T-cell (primary cell): ENCODE data around the gene BMP10. TPM values are rescaled to one million over a fixed set of nuclear protein-coding genes. Genes with fewer than 3 reads are reported as not detected.
A peak's percentile ranks its signal among the peaks of the same experiment; 100 is the strongest.

Experiments used
- ATAC-seq, 4 experiments: fragments of 200-7000 bp in 3 of 4; fragments of 150-1000 bp in 1 of 4; cut with Tn5 transposase; replicated peaks in 1 of 4; 1 replicate in 3 of 4; 2 replicates in 1 of 4; pipeline ENCODE4 v1.10.0; 2021; ENCODE audit warnings: moderate library complexity in 3 of 4, mild to moderate bottlenecking in 2 of 4, moderate number of reproducible peaks in 1 of 4
- CTCF ChIA-PET, 2 donors: fragments of 300-600 bp; sonication (Branson Sonifier 250); formaldehyde crosslinking; loops; one replicate each; lab custom pipeline; 2022; ENCODE audit warnings: antibody characterized with exemption in 2 of 2; lab: Charles Lee
- POLR2A ChIA-PET, 2 donors: fragments of 300-600 bp; sonication (Branson Sonifier 250); formaldehyde crosslinking; loops; one replicate each; lab custom pipeline; 2022; ENCODE audit warnings: antibody characterized with exemption in 2 of 2; lab: Charles Lee
- DNase-seq, 35 experiments: peaks; one replicate each; pipeline versions ENCODE4 v3.0.0 to v3.0.0-alpha.2; 2013 to 2023
- H3K27ac ChIP-seq: one replicate; pipeline ENCODE4 v1.5.1; 2013; ENCODE audit warnings: low read length
- H3K27me3 ChIP-seq, 2 experiments: replicated peaks in 1 of 2; 1 replicate in 1 of 2; 2 replicates in 1 of 2; pipeline versions ENCODE4 v1.6.1 to v1.7.0; 2013; ENCODE audit warnings: low read length in 1 of 2, mixed read lengths in 1 of 2; ENCODE audit not compliant: control insufficient read depth in 2 of 2, insufficient read depth in 2 of 2; ENCODE audit errors: extremely low read depth in 1 of 2
- H3K36me3 ChIP-seq, 2 donors: 1 replicate in 1 of 2; 2 replicates in 1 of 2; pipeline versions ENCODE4 v1.6.1 to v1.7.0; 2013; ENCODE audit warnings: low read length in 1 of 2; ENCODE audit not compliant: control insufficient read depth in 2 of 2, insufficient read depth in 1 of 2; ENCODE audit errors: extremely low read depth in 1 of 2
- H3K4me1 ChIP-seq, 2 experiments: 1 replicate in 1 of 2; 2 replicates in 1 of 2; pipeline versions ENCODE4 v1.6.1 to v1.7.0; 2013; ENCODE audit warnings: low read length in 2 of 2, mixed read lengths in 1 of 2; ENCODE audit not compliant: insufficient read depth in 2 of 2, control insufficient read depth in 1 of 2; ENCODE audit errors: extremely low read depth in 1 of 2
- H3K4me3 ChIP-seq, 2 donors: 1 replicate in 1 of 2; 2 replicates in 1 of 2; pipeline versions ENCODE4 v1.5.1 to v1.7.0; 2013; ENCODE audit warnings: mild to moderate bottlenecking in 2 of 2, low read length in 1 of 2, moderate library complexity in 1 of 2; ENCODE audit not compliant: control insufficient read depth in 1 of 2; ENCODE audit errors: extremely low read depth in 1 of 2
- H3K9me3 ChIP-seq: 2 replicates; pipeline ENCODE4 v1.7.0; 2013
- H3K27ac Mint-ChIP-seq, 2 donors: one replicate each; pipeline ENCODE4 v1.8.0; 2020 to 2021; ENCODE audit warnings: mild to moderate bottlenecking in 2 of 2, mixed read lengths in 2 of 2
- H3K27me3 Mint-ChIP-seq, 2 donors: one replicate each; pipeline ENCODE4 v1.8.0; 2021 to 2022; ENCODE audit warnings: mixed read lengths in 2 of 2
- H3K36me3 Mint-ChIP-seq: one replicate; pipeline ENCODE4 v1.8.0; 2021; ENCODE audit warnings: mixed read lengths
- H3K4me1 Mint-ChIP-seq, 3 donors: one replicate each; pipeline ENCODE4 v1.8.0; 2020 to 2022; ENCODE audit warnings: mixed read lengths in 3 of 3, mild to moderate bottlenecking in 1 of 3
- H3K4me3 Mint-ChIP-seq, 3 donors: one replicate each; pipeline ENCODE4 v1.8.0; 2020 to 2022; ENCODE audit warnings: mild to moderate bottlenecking in 3 of 3, mixed read lengths in 3 of 3, moderate library complexity in 3 of 3
- H3K9me3 Mint-ChIP-seq, 3 donors: one replicate each; pipeline ENCODE4 v1.8.0; 2020 to 2022; ENCODE audit warnings: mixed read lengths in 3 of 3
- WGBS: methylation state at CpG from one replicate; pipeline ENCODE4 v1.1.5; 2013; ENCODE audit warnings: missing lambda C conversion rate; ENCODE audit not compliant: insufficient coverage; 5-methylcytosine and 5-hydroxymethylcytosine counted together
- total RNA-seq, 35 experiments: library from RNA in 6 of 35; stranded (reverse) in 6 of 35; fragments of 120-200 nt in 1 of 35; gene quantifications; one replicate each; pipeline versions ENCODE4 v1.2.1 to v1.2.4 and lab custom pipeline; 2013 to 2026

The BMP10 gene
- total RNA-seq, 5 donors from 2014 or later (not counting 1 experiment from before 2014, with no cell fraction given), result not detected

GRCh38 chr2:68839260-68839833 is 31.9 kb downstream of the BMP10 start:
- H3K4me1 ChIP-seq, result peaks cover 0 to 11% of the 10 kb centered on the region in 2 experiments
- ChIA-PET POLR2A (no interaction called here), CTCF (interaction anchor here (0.6 to 2.2 kb wide), 16 partner anchors 10 to 409 kb away, joined by 3 to 15 read pairs (median 4); no protein-coding TSS in a partner anchor)
- H3K36me3 ChIP-seq, result no peaks in the 10 kb centered on the region
- H3K27me3 ChIP-seq, result no peaks in the 10 kb centered on the region
- Mint-ChIP-seq H3K27ac (no peak overlapping the region), H3K36me3 (no peaks in the 10 kb centered on the region), H3K27me3 (no peaks in the 10 kb centered on the region), H3K4me3 (no peak overlapping the region), H3K9me3 (no peaks in the 10 kb centered on the region), H3K4me1 (peaks cover 8 to 33% (median 20%) of the 10 kb centered on the region in 3 donors)
- DNase-seq (peak in 5 of 35 experiments; percentile 12 to 50 (median 16)), ATAC-seq (no peak)
- WGBS, result no CpG with 5 or more reads among the region's 2 CpGs
- no peak overlapping the region for H3K4me3 ChIP-seq
- no peak overlapping the region for H3K27ac ChIP-seq
- no peaks in the 10 kb centered on the region for H3K9me3 ChIP-seq

- Histone ChIP-seq H3K4me1 (peaks cover 0 to 11% of the 10 kb centered on the region in 2 experiments), H3K27ac (no peak overlapping the region), H3K9me3 (no peaks in the 10 kb centered on the region), H3K4me3 (no peak overlapping the region), H3K27me3 (no peaks in the 10 kb centered on the region), H3K36me3 (no peaks in the 10 kb centered on the region)
- H3K4me3 Mint-ChIP-seq, result no peak overlapping the region
- no peaks in the 10 kb centered on the region for H3K27me3 Mint-ChIP-seq
- DNase-seq (no peak), ATAC-seq (no peak)
- H3K27ac Mint-ChIP-seq, result no peak overlapping the region
- H3K4me1 Mint-ChIP-seq, result peaks cover 8 to 39% (median 20%) of the 10 kb centered on the region in 3 donors
- no peaks in the 10 kb centered on the region for H3K36me3 Mint-ChIP-seq
- POLR2A ChIA-PET, result no interaction called here
- H3K9me3 Mint-ChIP-seq, result no peaks in the 10 kb centered on the region
- 86% methylated on average over 1 of the region's 10 CpGs for WGBS
- CTCF ChIA-PET, result interaction anchor here (0.6 to 2.2 kb wide), 24 partner anchors 55 to 408 kb away, joined by 3 to 15 read pairs (median 4); no protein-coding TSS in a partner anchor
Observed at GRCh38 chr2:68838641-68839040, 32.6 kb downstream of the BMP10 start.

- no CpG with 5 or more reads among the region's 3 CpGs for WGBS
- Mint-ChIP-seq H3K9me3 (no peaks in the 10 kb centered on the region), H3K4me3 (no peak overlapping the region), H3K36me3 (no peaks in the 10 kb centered on the region), H3K27ac (peak overlapping the region in 1 of 2 donors; percentile 43), H3K27me3 (no peaks in the 10 kb centered on the region), H3K4me1 (peaks cover 13 to 46% (median 24%) of the 10 kb centered on the region in 3 donors)
- peaks cover 0 to 11% of the 10 kb centered on the region in 2 experiments for H3K4me1 ChIP-seq
- no peaks in the 10 kb centered on the region for H3K9me3 ChIP-seq
- ChIA-PET POLR2A (no interaction called here), CTCF (interaction anchor here (0.6 to 2.2 kb wide), 12 partner anchors 70 to 1801 kb away, joined by 3 to 15 read pairs (median 4); no protein-coding TSS in a partner anchor)
- no peaks in the 10 kb centered on the region for H3K36me3 ChIP-seq
- no peak overlapping the region for H3K4me3 ChIP-seq
- no peak overlapping the region for H3K27ac ChIP-seq
- DNase-seq (no peak), ATAC-seq (peak in 1 of 4 experiments; percentile 13)
- no peaks in the 10 kb centered on the region for H3K27me3 ChIP-seq
Observed at GRCh38 chr2:68837861-68838341, 33.3 kb downstream of the BMP10 start.

GRCh38 chr2:68837164-68837860 is 33.9 kb downstream of the BMP10 start:
- H3K4me3 Mint-ChIP-seq, result no peak overlapping the region
- no peak overlapping the region for H3K4me3 ChIP-seq
- H3K27ac Mint-ChIP-seq, result peak overlapping the region; percentile 34 to 43

GRCh38 chr2:68835621-68836020 is 35.6 kb downstream of the BMP10 start:
- no CpG with 5 or more reads among the region's 1 CpG for WGBS
- no peak overlapping the region for H3K27ac ChIP-seq
- H3K4me1 ChIP-seq, result peaks cover 5 to 31% of the 10 kb centered on the region in 2 experiments
- ChIA-PET CTCF (interaction anchor here (0.6 to 2.5 kb wide), 13 partner anchors 9 to 550 kb away, joined by 3 to 15 read pairs (median 4); no protein-coding TSS in a partner anchor), POLR2A (interaction anchor here (0.6 to 0.7 kb wide), 3 partner anchors 21 to 59 kb away, joined by 4 to 12 read pairs (median 6); no protein-coding TSS in a partner anchor)
- DNase-seq (no peak), ATAC-seq (no peak)
- H3K4me3 ChIP-seq, result no peak overlapping the region
- no peaks in the 10 kb centered on the region for H3K9me3 ChIP-seq
- no peaks in the 10 kb centered on the region for H3K9me3 Mint-ChIP-seq
- no peaks in the 10 kb centered on the region for H3K27me3 Mint-ChIP-seq
- H3K36me3 Mint-ChIP-seq, result no peaks in the 10 kb centered on the region
- no peaks in the 10 kb centered on the region for H3K36me3 ChIP-seq
- no peaks in the 10 kb centered on the region for H3K27me3 ChIP-seq
- no peak overlapping the region for H3K4me3 Mint-ChIP-seq
- H3K27ac Mint-ChIP-seq, result peak overlapping the region in 1 of 2 donors; percentile 24
- peaks cover 36 to 69% (median 46%) of the 10 kb centered on the region in 3 donors for H3K4me1 Mint-ChIP-seq

More at GRCh38 chr2:68837164-68837860, 33.9 kb downstream of the BMP10 start:
- Mint-ChIP-seq H3K9me3 (no peaks in the 10 kb centered on the region), H3K27me3 (no peaks in the 10 kb centered on the region), H3K36me3 (no peaks in the 10 kb centered on the region), H3K4me1 (peaks cover 19 to 52% (median 30%) of the 10 kb centered on the region in 3 donors)
- peaks cover 0 to 14% of the 10 kb centered on the region in 2 experiments for H3K4me1 ChIP-seq
- no peaks in the 10 kb centered on the region for H3K27me3 ChIP-seq
- peak in 34 of 35 experiments; percentile 30 to 81 (median 62) for DNase-seq
- WGBS, result 54% methylated on average over 8 of the region's 15 CpGs
- H3K27ac ChIP-seq, result no peak overlapping the region
- CTCF ChIA-PET, result interaction anchor here (0.5 to 2.5 kb wide), 11 partner anchors 8 to 1219 kb away, joined by 3 to 15 read pairs (median 3); no protein-coding TSS in a partner anchor
- no peaks in the 10 kb centered on the region for H3K36me3 ChIP-seq
- no peaks in the 10 kb centered on the region for H3K9me3 ChIP-seq
- POLR2A ChIA-PET, result no interaction called here
- ATAC-seq, result peak; percentile 62 to 85 (median 70)
